Lower leg skin (tissue), 3 donors: Measurements from ENCODE around the gene C15orf39.
"Not testable (repeated sequence)": the region's sequence is repeated elsewhere in the genome, so short reads cannot be mapped to it uniquely, and the experiment has no call there.

Experiments
- POLR2A ChIP-seq, 2 donors: fragments of 450-650 bp; IDR thresholded peaks; one replicate each; pipeline ENCODE4 v1.6.1; 2016 to 2017; ENCODE audit warnings: antibody characterized with exemption in 2 of 2, mild to moderate bottlenecking in 1 of 2, moderate library complexity in 1 of 2
- TF ChIP-seq, protein P1 (sequence below), 3 donors: fragments of 450-650 bp; IDR thresholded peaks; one replicate each; pipeline ENCODE4 v1.5.1; 2016; ENCODE audit warnings: antibody characterized with exemption in 3 of 3, mild to moderate bottlenecking in 3 of 3, moderate library complexity in 2 of 3

GRCh38 chr15:75258620-75259343, 57.1 kb downstream of the C15orf39 start:
- TF ChIP-seq, protein P1, sequence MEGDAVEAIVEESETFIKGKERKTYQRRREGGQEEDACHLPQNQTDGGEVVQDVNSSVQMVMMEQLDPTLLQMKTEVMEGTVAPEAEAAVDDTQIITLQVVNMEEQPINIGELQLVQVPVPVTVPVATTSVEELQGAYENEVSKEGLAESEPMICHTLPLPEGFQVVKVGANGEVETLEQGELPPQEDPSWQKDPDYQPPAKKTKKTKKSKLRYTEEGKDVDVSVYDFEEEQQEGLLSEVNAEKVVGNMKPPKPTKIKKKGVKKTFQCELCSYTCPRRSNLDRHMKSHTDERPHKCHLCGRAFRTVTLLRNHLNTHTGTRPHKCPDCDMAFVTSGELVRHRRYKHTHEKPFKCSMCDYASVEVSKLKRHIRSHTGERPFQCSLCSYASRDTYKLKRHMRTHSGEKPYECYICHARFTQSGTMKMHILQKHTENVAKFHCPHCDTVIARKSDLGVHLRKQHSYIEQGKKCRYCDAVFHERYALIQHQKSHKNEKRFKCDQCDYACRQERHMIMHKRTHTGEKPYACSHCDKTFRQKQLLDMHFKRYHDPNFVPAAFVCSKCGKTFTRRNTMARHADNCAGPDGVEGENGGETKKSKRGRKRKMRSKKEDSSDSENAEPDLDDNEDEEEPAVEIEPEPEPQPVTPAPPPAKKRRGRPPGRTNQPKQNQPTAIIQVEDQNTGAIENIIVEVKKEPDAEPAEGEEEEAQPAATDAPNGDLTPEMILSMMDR (IDR thresholded peaks at IDR 0.05), result not testable (repeated sequence)
- TF ChIP-seq POLR2A (IDR thresholded peaks at IDR 0.05), result not testable (repeated sequence)
